GM10248 (cell line): ENCODE results near the gene CEP85L.

ENCODE experiments used
- CTCF ChIA-PET: fragments of 300-600 bp; sonication (Branson Sonifier 250); formaldehyde crosslinking; extraction: SDS; loops from one replicate; lab custom pipeline; 2021; ENCODE audit warnings: antibody characterized with exemption; lab: Yijun Ruan, JAX
- POLR2A ChIA-PET: fragments of 350-650 bp; sonication (Branson Sonifier 250); formaldehyde crosslinking; extraction: SDS; loops from one replicate; lab custom pipeline; 2020; ENCODE audit warnings: antibody characterized with exemption; lab: Yijun Ruan, JAX
- DNase-seq: peaks from one replicate; pipeline ENCODE4 v3.0.0; 2012; ENCODE audit errors: extremely low spot score
- CTCF ChIP-seq: IDR thresholded peaks from 2 replicates; pipeline ENCODE4 v1.5.1; 2012; ENCODE audit warnings: mild to moderate bottlenecking, low read depth; ENCODE audit errors: extremely low read depth, missing control alignments, control extremely low read depth

CEP85L gene

DNA sequence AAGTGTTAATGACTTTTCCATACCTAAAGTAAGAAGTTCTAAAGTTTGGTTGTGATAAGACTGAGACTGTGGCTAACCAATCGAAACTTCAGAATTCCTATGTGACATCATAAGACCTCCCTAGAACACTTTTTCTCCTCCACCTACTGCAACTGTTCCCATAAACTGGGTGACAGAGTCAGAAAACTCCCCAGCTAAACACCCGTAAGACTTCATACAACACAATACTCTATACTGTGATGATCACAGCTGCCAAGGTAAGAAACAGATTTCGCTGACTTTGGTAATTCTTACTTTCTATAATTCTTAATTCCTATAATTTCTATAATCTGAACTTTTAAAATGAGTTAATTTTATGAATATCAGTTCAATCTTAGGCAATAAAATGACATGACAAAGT is 103.3 kb downstream of the CEP85L start, which contains the start of gene PLN:
Gene PLN (plus strand): TSS at position 161 of the 400 bp plus-strand sequence. CDS start 10,626 bp downstream, outside the sequence.
- ChIA-PET CTCF (interaction anchor here (0.8 to 1.6 kb wide), 3 partner anchors 11 to 574 kb away, joined by 3 to 5 read pairs (median 3); no protein-coding TSS in a partner anchor), POLR2A (no interaction called here)
- DNase-seq = no peak
- TF ChIP-seq CTCF = no peak

GRCh38 chr6:118546880-118547218 is 104.5 kb downstream of the CEP85L start:
- no peak for TF ChIP-seq CTCF
- CTCF ChIA-PET = no interaction called here
- DNase-seq = no peak
- POLR2A ChIA-PET = no interaction called here

- CTCF ChIA-PET = interaction anchor here (1.1 kb wide), 1 partner anchor 19 kb away, joined by 5 read pairs; no protein-coding TSS in a partner anchor
- DNase-seq = no peak
- POLR2A ChIA-PET = no interaction called here
- no peak for TF ChIP-seq CTCF
These were observed 105.1 kb downstream of the CEP85L start for GRCh38 chr6:118546164-118546879.

GRCh38 chr6:118544105-118544504 is 107.3 kb downstream of the CEP85L start:
- POLR2A ChIA-PET = no interaction called here
- no peak for DNase-seq
- no peak for TF ChIP-seq CTCF
- CTCF ChIA-PET = no interaction called here

- CTCF ChIA-PET = interaction anchor here (1.9 kb wide), 1 partner anchor 9 kb away, joined by 5 read pairs; no protein-coding TSS in a partner anchor
- TF ChIP-seq CTCF = no peak
- POLR2A ChIA-PET = no interaction called here
- no peak for DNase-seq
These were observed 109.0 kb downstream of the CEP85L start for GRCh38 chr6:118542184-118542952.

DNA sequence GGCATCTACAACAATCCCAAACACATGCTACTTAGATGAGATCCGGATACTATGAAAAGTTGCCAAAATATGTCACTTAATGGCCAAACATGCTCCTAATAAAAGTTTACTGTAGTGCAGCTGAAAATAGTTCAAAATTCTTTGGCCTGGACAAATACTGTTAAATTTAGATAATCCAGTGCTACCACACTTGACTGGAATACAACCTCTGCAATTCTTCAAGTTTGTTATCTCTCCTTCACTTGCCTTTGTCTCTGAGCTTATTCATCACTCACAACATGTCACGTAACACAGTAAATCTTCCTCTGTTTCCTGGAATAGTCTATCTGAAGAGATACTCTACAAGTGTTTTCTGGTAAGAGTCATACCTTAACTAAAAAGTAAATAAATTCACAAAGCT is 113.8 kb downstream of the CEP85L start:
- CTCF ChIA-PET = interaction anchor here (1.2 to 1.5 kb wide), 2 partner anchors 27 to 218 kb away, joined by 3 to 4 read pairs; no protein-coding TSS in a partner anchor
- no peak for TF ChIP-seq CTCF
- DNase-seq = no peak
- POLR2A ChIA-PET = no interaction called here
